ENCODE data around the gene IDH2. TPM values are rescaled to one million over a fixed set of nuclear protein-coding genes. Genes with fewer than 3 reads are reported as not detected.

IDH2 gene
- total RNA-seq, 1 donor from 2014 or later, result 93.1 TPM

DNA sequence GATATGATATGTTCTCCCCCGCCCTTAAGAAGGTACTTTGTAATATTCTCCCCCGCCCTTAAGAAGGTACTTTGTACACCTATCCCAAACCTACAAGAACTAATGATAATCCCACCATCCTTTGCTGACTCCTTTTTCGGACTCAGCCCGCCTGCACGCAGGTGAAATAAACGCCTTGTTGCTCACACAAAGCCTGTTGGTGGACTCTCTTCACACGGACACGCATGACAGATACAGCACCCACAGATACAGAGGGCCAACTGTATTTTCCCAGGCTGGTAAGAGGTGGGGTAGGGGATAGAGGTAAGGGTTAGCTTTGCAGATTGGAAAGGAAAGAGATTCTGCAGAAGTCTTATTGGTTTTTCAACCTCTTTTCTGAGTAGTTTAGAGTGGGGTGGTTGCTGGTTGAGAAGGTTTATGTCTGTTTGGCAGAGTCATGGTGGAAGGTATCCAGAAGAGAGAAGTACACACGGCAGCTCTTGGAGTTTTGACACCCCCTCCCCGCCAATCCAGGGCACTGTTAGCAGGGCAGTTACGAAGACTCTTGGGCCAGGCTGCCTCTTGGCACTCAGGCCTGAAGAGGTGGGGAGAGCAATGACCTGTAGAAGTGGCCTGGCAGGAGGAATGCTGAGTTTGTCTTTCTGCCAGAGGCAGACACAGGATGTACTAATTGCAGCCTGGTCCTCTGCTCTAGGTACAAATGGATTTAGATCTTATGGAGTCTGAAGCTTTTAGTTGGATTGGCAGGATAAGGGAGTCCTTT lies 36.0 kb upstream of the IDH2 start:
- H3K36me3 ChIP-seq, result no peaks in the 10 kb centered on the region
- no peak overlapping the region for H2AFZ ChIP-seq (replicated peaks)
- H3K4me1 Mint-ChIP-seq, result peaks cover 15% of the 10 kb centered on the region
- H4K20me1 ChIP-seq (ENCODE audit: low read depth), result no peaks in the 10 kb centered on the region
- H3F3A ChIP-seq (ENCODE audit: low read depth), result no peaks in the 10 kb centered on the region
- H3K4me3 ChIP-seq, result no peak overlapping the region
- TF ChIP-seq EZH2phosphoT487 (IDR thresholded peaks at IDR 0.05) (no peak), EZH2 (IDR thresholded peaks at IDR 0.05) (no peak)
- TF ChIP-seq, protein P1, sequence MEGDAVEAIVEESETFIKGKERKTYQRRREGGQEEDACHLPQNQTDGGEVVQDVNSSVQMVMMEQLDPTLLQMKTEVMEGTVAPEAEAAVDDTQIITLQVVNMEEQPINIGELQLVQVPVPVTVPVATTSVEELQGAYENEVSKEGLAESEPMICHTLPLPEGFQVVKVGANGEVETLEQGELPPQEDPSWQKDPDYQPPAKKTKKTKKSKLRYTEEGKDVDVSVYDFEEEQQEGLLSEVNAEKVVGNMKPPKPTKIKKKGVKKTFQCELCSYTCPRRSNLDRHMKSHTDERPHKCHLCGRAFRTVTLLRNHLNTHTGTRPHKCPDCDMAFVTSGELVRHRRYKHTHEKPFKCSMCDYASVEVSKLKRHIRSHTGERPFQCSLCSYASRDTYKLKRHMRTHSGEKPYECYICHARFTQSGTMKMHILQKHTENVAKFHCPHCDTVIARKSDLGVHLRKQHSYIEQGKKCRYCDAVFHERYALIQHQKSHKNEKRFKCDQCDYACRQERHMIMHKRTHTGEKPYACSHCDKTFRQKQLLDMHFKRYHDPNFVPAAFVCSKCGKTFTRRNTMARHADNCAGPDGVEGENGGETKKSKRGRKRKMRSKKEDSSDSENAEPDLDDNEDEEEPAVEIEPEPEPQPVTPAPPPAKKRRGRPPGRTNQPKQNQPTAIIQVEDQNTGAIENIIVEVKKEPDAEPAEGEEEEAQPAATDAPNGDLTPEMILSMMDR (IDR thresholded peaks at IDR 0.05), result no peak
- H3K79me2 ChIP-seq (ENCODE audit: low read depth), result no peaks in the 10 kb centered on the region
- no peak for DNase-seq (ENCODE audit: low spot score)
- no peaks in the 10 kb centered on the region for H3K4me1 ChIP-seq
- H3K27me3 ChIP-seq, result no peaks in the 10 kb centered on the region
- no peaks in the 10 kb centered on the region for H3K9me3 Mint-ChIP-seq
- H3K9ac ChIP-seq, result no peak overlapping the region
- no peak overlapping the region for H3K27ac Mint-ChIP-seq
- peaks cover 7% of the 10 kb centered on the region for H3K27me3 Mint-ChIP-seq (ENCODE audit: insufficient read depth, low read depth)
- no peaks in the 10 kb centered on the region for H3K9me3 ChIP-seq (ENCODE audit: low read depth)
- no peaks in the 10 kb centered on the region for H3K36me3 Mint-ChIP-seq
- H3K27ac ChIP-seq, result no peak overlapping the region
- no peak overlapping the region for H3K4me3 Mint-ChIP-seq
- no peak overlapping the region for H3K4me2 ChIP-seq

DNA sequence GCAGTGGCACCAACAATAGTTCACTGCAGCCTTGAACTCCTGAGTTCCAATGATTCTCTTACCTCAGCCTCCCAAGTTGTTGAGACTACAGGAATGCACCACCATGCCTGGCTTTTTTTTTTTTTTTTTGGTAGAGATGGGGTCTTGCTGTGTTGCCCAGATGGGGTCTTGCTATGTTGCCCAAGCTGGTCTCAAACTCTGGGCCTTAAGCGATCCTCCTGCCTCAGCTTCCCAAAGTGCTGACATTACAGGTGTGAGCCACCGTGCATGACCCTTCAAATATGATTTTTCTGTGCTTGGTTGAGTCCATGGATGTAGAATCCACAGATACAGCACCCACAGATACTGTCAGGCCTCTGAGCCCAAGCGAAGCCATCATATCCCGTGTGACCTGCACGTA lies 30.2 kb upstream of the IDH2 start:
- no peak for DNase-seq (ENCODE audit: low spot score)
- Mint-ChIP-seq H3K36me3 (no peaks in the 10 kb centered on the region), H3K27me3 (ENCODE audit: insufficient read depth, low read depth) (peaks cover 11% of the 10 kb centered on the region), H3K4me1 (peaks cover 3% of the 10 kb centered on the region), H3K9me3 (no peaks in the 10 kb centered on the region), H3K4me3 (no peak overlapping the region), H3K27ac (no peak overlapping the region)
- H3K36me3 ChIP-seq, result no peaks in the 10 kb centered on the region
- TF ChIP-seq EZH2phosphoT487 (IDR thresholded peaks at IDR 0.05), result no peak
- TF ChIP-seq, protein P1 (IDR thresholded peaks at IDR 0.05), result no peak
- no peak for TF ChIP-seq EZH2 (IDR thresholded peaks at IDR 0.05)
- no peak overlapping the region for H3K9ac ChIP-seq
- no peak overlapping the region for H2AFZ ChIP-seq (replicated peaks)
- H3K4me3 ChIP-seq, result no peak overlapping the region
- H3K27me3 ChIP-seq, result no peaks in the 10 kb centered on the region
- no peaks in the 10 kb centered on the region for H3K9me3 ChIP-seq (ENCODE audit: low read depth)
- no peaks in the 10 kb centered on the region for H3F3A ChIP-seq (ENCODE audit: low read depth)
- no peaks in the 10 kb centered on the region for H4K20me1 ChIP-seq (ENCODE audit: low read depth)
- no peaks in the 10 kb centered on the region for H3K4me1 ChIP-seq
- no peaks in the 10 kb centered on the region for H3K79me2 ChIP-seq (ENCODE audit: low read depth)
- H3K4me2 ChIP-seq, result no peak overlapping the region
- H3K27ac ChIP-seq, result no peak overlapping the region

DNA sequence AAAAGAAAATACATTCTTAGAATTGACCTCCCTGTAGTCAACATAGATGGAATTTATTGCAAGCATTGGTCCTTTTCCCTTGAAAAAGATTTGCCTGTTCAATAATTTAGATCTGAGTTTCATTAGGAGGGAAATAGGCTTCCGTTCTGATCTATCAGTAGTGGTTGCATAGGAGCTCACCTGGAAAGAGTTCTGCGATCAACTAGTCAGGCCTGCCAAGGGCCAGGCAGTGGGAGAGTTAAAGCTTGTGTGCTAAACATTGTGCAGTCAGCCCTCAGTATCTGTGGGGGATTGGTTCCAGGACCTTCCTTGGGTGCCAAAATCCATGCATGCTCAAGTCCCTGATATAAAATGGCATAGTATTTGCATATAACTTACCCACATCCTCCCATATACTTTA lies 29.6 kb upstream of the IDH2 start:
- Histone ChIP-seq H3K9ac (no peak overlapping the region), H3K9me3 (ENCODE audit: low read depth) (no peaks in the 10 kb centered on the region), H3K4me1 (peaks cover 2% of the 10 kb centered on the region), H3K27ac (no peak overlapping the region), H3K27me3 (no peaks in the 10 kb centered on the region), H3K36me3 (no peaks in the 10 kb centered on the region), H3K4me3 (no peak overlapping the region), H4K20me1 (ENCODE audit: low read depth) (no peaks in the 10 kb centered on the region), H3F3A (ENCODE audit: low read depth) (no peaks in the 10 kb centered on the region), H2AFZ (replicated peaks) (no peak overlapping the region), H3K79me2 (ENCODE audit: low read depth) (no peaks in the 10 kb centered on the region), H3K4me2 (no peak overlapping the region)
- no peak for DNase-seq (ENCODE audit: low spot score)
- no peak for TF ChIP-seq EZH2 (IDR thresholded peaks at IDR 0.05)
- TF ChIP-seq EZH2phosphoT487 (IDR thresholded peaks at IDR 0.05), result no peak
- TF ChIP-seq, protein P1 (IDR thresholded peaks at IDR 0.05), result no peak
- Mint-ChIP-seq H3K36me3 (no peaks in the 10 kb centered on the region), H3K27ac (no peak overlapping the region), H3K27me3 (ENCODE audit: insufficient read depth, low read depth) (peaks cover 11% of the 10 kb centered on the region), H3K9me3 (no peaks in the 10 kb centered on the region), H3K4me1 (peaks cover 6% of the 10 kb centered on the region), H3K4me3 (no peak overlapping the region)

Measured in neural progenitor cell (in vitro differentiated cells).